Measurements from ENCODE around the gene CFAP161. TPM values are rescaled to one million over a fixed set of nuclear protein-coding genes. Genes with fewer than 3 reads are reported as not detected.
A peak's percentile ranks its signal among the peaks of the same experiment; 100 is the strongest.

The CFAP161 gene
- total RNA-seq, 1 experiment from 2014 or later, result 2.7 TPM

DNA sequence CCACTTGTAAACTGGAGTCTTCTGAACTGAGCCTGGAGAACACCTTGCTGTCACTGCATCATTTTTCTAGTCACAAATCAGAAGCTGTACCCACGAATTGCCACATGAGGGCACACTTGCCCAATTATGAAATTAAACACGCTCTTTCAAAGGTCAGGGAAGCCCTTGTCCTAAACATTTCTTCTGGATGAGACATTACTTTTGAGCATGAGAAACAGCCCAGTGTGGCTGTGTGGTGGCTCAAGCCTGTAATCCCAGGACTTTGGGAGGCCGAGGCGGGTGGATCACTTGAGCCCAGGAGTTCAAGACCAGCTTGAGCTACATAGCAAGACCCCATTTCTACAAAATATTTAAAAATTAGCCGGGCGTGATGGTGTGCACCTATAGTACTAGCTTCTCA lies 27.5 kb upstream of the CFAP161 start:
- H3K9me3 ChIP-seq (ENCODE audit: control insufficient read depth, insufficient read depth, low read depth, low read length), result no peaks in the 10 kb centered on the region
- ATAC-seq (peak; percentile 80), DNase-seq (ENCODE audit: low read depth, low spot score) (peak; percentile 60)
- intact Hi-C loops (cut with micrococcal nuclease; ENCODE audit: unreplicated experiment), result loop anchor here (1.0 to 10.0 kb wide), 3 partner anchors 112 to 160 kb away; no protein-coding TSS in a partner anchor
- POLR2A ChIA-PET, result no interaction called here
- no peaks in the 10 kb centered on the region for H3K36me3 ChIP-seq (ENCODE audit: control insufficient read depth, insufficient read depth, low read length)
- CTCF ChIA-PET, result interaction anchor here (0.5 to 2.5 kb wide), 4 partner anchors 48 to 160 kb away, joined by 5 to 37 read pairs (median 6); no protein-coding TSS in a partner anchor
- H3K27me3 ChIP-seq (ENCODE audit: control insufficient read depth, insufficient read depth, low read length), result peaks cover 6% of the 10 kb centered on the region; the same call in 1 of the 2 replicates
- no peaks in the 10 kb centered on the region for H3K4me1 ChIP-seq (ENCODE audit: control insufficient read depth, insufficient read depth, low read length)
- BruUV-seq (replicated peaks), result no TSS peak
- TF ChIP-seq, protein P1, sequence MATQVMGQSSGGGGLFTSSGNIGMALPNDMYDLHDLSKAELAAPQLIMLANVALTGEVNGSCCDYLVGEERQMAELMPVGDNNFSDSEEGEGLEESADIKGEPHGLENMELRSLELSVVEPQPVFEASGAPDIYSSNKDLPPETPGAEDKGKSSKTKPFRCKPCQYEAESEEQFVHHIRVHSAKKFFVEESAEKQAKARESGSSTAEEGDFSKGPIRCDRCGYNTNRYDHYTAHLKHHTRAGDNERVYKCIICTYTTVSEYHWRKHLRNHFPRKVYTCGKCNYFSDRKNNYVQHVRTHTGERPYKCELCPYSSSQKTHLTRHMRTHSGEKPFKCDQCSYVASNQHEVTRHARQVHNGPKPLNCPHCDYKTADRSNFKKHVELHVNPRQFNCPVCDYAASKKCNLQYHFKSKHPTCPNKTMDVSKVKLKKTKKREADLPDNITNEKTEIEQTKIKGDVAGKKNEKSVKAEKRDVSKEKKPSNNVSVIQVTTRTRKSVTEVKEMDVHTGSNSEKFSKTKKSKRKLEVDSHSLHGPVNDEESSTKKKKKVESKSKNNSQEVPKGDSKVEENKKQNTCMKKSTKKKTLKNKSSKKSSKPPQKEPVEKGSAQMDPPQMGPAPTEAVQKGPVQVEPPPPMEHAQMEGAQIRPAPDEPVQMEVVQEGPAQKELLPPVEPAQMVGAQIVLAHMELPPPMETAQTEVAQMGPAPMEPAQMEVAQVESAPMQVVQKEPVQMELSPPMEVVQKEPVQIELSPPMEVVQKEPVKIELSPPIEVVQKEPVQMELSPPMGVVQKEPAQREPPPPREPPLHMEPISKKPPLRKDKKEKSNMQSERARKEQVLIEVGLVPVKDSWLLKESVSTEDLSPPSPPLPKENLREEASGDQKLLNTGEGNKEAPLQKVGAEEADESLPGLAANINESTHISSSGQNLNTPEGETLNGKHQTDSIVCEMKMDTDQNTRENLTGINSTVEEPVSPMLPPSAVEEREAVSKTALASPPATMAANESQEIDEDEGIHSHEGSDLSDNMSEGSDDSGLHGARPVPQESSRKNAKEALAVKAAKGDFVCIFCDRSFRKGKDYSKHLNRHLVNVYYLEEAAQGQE (IDR thresholded peaks at IDR 0.05; ENCODE audit: insufficient read depth in 1 of 2, low read depth in 2 of 2, low read length in 1 of 2), result no peak
- no peak for TF ChIP-seq SIN3A (IDR thresholded peaks at IDR 0.05; ENCODE audit: borderline replicate concordance, insufficient read depth, low read depth, low read length)
- TF ChIP-seq, protein P2, sequence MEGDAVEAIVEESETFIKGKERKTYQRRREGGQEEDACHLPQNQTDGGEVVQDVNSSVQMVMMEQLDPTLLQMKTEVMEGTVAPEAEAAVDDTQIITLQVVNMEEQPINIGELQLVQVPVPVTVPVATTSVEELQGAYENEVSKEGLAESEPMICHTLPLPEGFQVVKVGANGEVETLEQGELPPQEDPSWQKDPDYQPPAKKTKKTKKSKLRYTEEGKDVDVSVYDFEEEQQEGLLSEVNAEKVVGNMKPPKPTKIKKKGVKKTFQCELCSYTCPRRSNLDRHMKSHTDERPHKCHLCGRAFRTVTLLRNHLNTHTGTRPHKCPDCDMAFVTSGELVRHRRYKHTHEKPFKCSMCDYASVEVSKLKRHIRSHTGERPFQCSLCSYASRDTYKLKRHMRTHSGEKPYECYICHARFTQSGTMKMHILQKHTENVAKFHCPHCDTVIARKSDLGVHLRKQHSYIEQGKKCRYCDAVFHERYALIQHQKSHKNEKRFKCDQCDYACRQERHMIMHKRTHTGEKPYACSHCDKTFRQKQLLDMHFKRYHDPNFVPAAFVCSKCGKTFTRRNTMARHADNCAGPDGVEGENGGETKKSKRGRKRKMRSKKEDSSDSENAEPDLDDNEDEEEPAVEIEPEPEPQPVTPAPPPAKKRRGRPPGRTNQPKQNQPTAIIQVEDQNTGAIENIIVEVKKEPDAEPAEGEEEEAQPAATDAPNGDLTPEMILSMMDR (IDR thresholded peaks at IDR 0.05), result peak; percentile 85
- no peak overlapping the region for H3K4me3 ChIP-seq (ENCODE audit: low read depth in 2 of 2, low read length in 2 of 2)
- H3K27ac ChIP-seq (ENCODE audit: low read length), result no peak overlapping the region
- in situ Hi-C loops (cut with HindIII; ENCODE audit: low pct_unique_long_range_greater_than_20kb, low sequenced_read_pairs), result no loop called here

DNA sequence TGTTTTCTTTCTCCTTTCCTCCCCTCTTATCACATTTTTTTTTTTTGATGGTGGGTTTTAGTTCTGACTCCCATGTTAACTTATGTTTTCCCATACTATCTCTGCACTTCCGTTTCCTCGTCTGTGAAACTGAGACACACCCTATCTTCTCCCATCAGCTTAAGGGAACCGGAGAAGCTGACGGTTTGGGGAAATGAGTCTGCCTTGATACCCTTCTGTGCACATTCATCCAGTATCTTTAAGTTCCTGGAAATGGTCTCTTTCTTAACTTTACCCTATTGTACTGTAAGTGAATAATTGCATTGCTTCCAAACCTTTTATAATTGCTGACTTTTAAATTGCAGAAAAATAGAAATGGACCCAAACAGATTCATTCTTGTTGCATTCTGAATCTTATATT lies 26.2 kb upstream of the CFAP161 start:
- in situ Hi-C loops (cut with HindIII; ENCODE audit: low pct_unique_long_range_greater_than_20kb, low sequenced_read_pairs), result no loop called here
- ATAC-seq, result no peak
- POLR2A ChIA-PET, result no interaction called here

More for the DNA sequence above, 26.2 kb upstream of the CFAP161 start:
- H3K27me3 ChIP-seq (ENCODE audit: control insufficient read depth, insufficient read depth, low read length), result peaks cover 9% of the 10 kb centered on the region; the same call in 1 of the 2 replicates
- H3K4me1 ChIP-seq (ENCODE audit: control insufficient read depth, insufficient read depth, low read length), result no peaks in the 10 kb centered on the region
- BruUV-seq (replicated peaks), result no TSS peak
- H3K4me3 ChIP-seq (ENCODE audit: low read depth in 2 of 2, low read length in 2 of 2), result no peak overlapping the region
- no peaks in the 10 kb centered on the region for H3K9me3 ChIP-seq (ENCODE audit: control insufficient read depth, insufficient read depth, low read depth, low read length)
- no peak for DNase-seq (ENCODE audit: low read depth, low spot score)
- no peak overlapping the region for H3K27ac ChIP-seq (ENCODE audit: low read length)
- TF ChIP-seq TCF7L2 (IDR thresholded peaks at IDR 0.05; ENCODE audit: low read depth, low read length) (no peak), SIN3A (IDR thresholded peaks at IDR 0.05; ENCODE audit: borderline replicate concordance, insufficient read depth, low read depth, low read length) (no peak), POLR2AphosphoS5 (IDR thresholded peaks at IDR 0.05; ENCODE audit: low read depth, low read length) (no peak)
- TF ChIP-seq, protein P1 (IDR thresholded peaks at IDR 0.05; ENCODE audit: insufficient read depth in 1 of 2, low read depth in 2 of 2, low read length in 1 of 2), result no peak
- TF ChIP-seq, protein P2 (IDR thresholded peaks at IDR 0.05), result no peak
- CTCF ChIA-PET, result interaction anchor here (2.1 kb wide), 1 partner anchor 158 kb away, joined by 15 read pairs; no protein-coding TSS in a partner anchor
- intact Hi-C loops (cut with micrococcal nuclease; ENCODE audit: unreplicated experiment), result loop anchor here (2.0 to 10.0 kb wide), 2 partner anchors 113 to 149 kb away; no protein-coding TSS in a partner anchor
- no peaks in the 10 kb centered on the region for H3K36me3 ChIP-seq (ENCODE audit: control insufficient read depth, insufficient read depth, low read length)
